ENCODE data around the gene GARRE1.

GARRE1 gene

DNA sequence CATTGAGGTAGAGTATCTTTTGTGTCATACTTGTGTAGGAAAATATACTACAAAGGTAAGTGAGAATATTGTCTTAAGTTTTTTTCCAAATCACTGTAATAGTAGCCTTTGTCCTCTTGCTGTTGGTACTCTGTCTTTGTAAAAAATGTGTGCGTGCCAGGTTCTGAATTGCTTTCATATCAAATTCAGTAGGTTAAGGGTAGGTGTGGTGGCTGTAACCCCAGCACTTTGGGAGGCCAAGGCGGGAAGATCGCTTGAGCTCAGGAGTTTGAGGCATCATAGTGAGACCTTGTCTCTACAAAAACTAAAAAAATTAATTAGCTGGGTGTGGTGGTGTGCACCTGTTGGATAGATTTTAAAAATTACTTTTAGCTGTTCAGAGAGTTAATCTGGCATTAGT is 46.6 kb downstream of the GARRE1 start:
- H3K9me3 ChIP-seq (ENCODE audit: insufficient read depth, low read length, severe bottlenecking): no peaks in the 10 kb centered on the region
- H3K79me2 ChIP-seq (ENCODE audit: insufficient read depth, low read length): no peaks in the 10 kb centered on the region
- no peak overlapping the region for H3K9ac ChIP-seq (ENCODE audit: low read depth, low read length)
- no peak overlapping the region for H3K4me2 ChIP-seq (ENCODE audit: insufficient read depth, low read length)
- H3K4me1 ChIP-seq (ENCODE audit: insufficient read depth, low read length): no peaks in the 10 kb centered on the region
- no peak overlapping the region for H2AFZ ChIP-seq (ENCODE audit: low read depth, low read length)
- TF ChIP-seq EZH2 (IDR thresholded peaks at IDR 0.05; ENCODE audit: borderline replicate concordance, low read depth, low read length, severe bottlenecking): no peak
- TF ChIP-seq, protein P1, sequence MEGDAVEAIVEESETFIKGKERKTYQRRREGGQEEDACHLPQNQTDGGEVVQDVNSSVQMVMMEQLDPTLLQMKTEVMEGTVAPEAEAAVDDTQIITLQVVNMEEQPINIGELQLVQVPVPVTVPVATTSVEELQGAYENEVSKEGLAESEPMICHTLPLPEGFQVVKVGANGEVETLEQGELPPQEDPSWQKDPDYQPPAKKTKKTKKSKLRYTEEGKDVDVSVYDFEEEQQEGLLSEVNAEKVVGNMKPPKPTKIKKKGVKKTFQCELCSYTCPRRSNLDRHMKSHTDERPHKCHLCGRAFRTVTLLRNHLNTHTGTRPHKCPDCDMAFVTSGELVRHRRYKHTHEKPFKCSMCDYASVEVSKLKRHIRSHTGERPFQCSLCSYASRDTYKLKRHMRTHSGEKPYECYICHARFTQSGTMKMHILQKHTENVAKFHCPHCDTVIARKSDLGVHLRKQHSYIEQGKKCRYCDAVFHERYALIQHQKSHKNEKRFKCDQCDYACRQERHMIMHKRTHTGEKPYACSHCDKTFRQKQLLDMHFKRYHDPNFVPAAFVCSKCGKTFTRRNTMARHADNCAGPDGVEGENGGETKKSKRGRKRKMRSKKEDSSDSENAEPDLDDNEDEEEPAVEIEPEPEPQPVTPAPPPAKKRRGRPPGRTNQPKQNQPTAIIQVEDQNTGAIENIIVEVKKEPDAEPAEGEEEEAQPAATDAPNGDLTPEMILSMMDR (IDR thresholded peaks at IDR 0.05; ENCODE audit: borderline replicate concordance, extremely low read depth, low read length, poor library complexity, severe bottlenecking): no peak
- H3K36me3 ChIP-seq (ENCODE audit: insufficient read depth, low read length): 0 out of 2 replicates have a peak, but pooled peaks cover 5% of the 10 kb centered on the region
- H4K20me1 ChIP-seq (ENCODE audit: insufficient read depth, low read length): no peaks in the 10 kb centered on the region; the same call in 1 of the 2 replicates
- H3K27me3 ChIP-seq (ENCODE audit: insufficient read depth, low read length, poor library complexity): no peaks in the 10 kb centered on the region
- DNase-seq (no peak), ATAC-seq (ENCODE audit: insufficient read depth, low read depth) (no peak)
- H3K27ac ChIP-seq (ENCODE audit: low read length): no peak overlapping the region
- no peak overlapping the region for H3K4me3 ChIP-seq (ENCODE audit: low read depth in 1 of 2, low read length in 2 of 2)
